GM23338 (cell line): ENCODE data around the gene SLC38A9. TPM values are rescaled to one million over a fixed set of nuclear protein-coding genes. Genes with fewer than 3 reads are reported as not detected.
"Not testable (repeated sequence)": the region's sequence is repeated elsewhere in the genome, so short reads cannot be mapped to it uniquely, and the experiment has no call there.

Experiments
- ATAC-seq: fragments of 200-7000 bp; cut with Tn5 transposase; 3 replicates; pipeline ENCODE4 v1.9.1; 2020
- DNase-seq: peaks from one replicate; pipeline ENCODE4 v3.0.0-alpha.2; 2015; ENCODE audit warnings: low spot score
- H2AFZ ChIP-seq: fragments of 200-600 bp; sonication (generic); 2 replicates; pipeline ENCODE4 v1.8.0; 2016; ENCODE audit warnings: antibody characterized with exemption, mild to moderate bottlenecking, moderate library complexity
- H3F3A ChIP-seq: fragments of 200-600 bp; sonication (generic); replicated peaks from 2 replicates; pipeline ENCODE4 v1.8.0; 2017; ENCODE audit warnings: antibody characterized with exemption, mixed run types, low read depth
- H3K27ac ChIP-seq: fragments of 200-600 bp; sonication (generic); 2 replicates; pipeline ENCODE4 v1.6.1; 2016; ENCODE audit warnings: low read depth
- H3K27me3 ChIP-seq: fragments of 200-600 bp; sonication (generic); 2 replicates; pipeline ENCODE4 v1.8.0; 2016; ENCODE audit warnings: mild to moderate bottlenecking, mixed run types, moderate library complexity; ENCODE audit not compliant: insufficient read depth
- H3K36me3 ChIP-seq: fragments of 200-600 bp; sonication (generic); 2 replicates; pipeline ENCODE4 v1.8.0; 2016; ENCODE audit warnings: mild to moderate bottlenecking; ENCODE audit not compliant: insufficient read depth
- H3K4me1 ChIP-seq: fragments of 200-600 bp; sonication (generic); 2 replicates; pipeline ENCODE4 v1.8.0; 2016; ENCODE audit warnings: mild to moderate bottlenecking, moderate library complexity; ENCODE audit not compliant: insufficient read depth
- H3K4me2 ChIP-seq: fragments of 200-600 bp; sonication (generic); 2 replicates; pipeline ENCODE4 v1.7.1; 2017; ENCODE audit warnings: mixed run types
- H3K4me3 ChIP-seq: fragments of 200-600 bp; sonication (generic); 2 replicates; pipeline ENCODE4 v1.6.1; 2016; ENCODE audit warnings: mixed run types
- H3K79me2 ChIP-seq: fragments of 200-600 bp; sonication (generic); replicated peaks from 2 replicates; pipeline ENCODE4 v1.8.0; 2017; ENCODE audit warnings: mild to moderate bottlenecking; ENCODE audit not compliant: insufficient read depth
- H3K9me2 ChIP-seq: fragments of 200-600 bp; sonication (generic); 2 replicates; pipeline ENCODE4 v1.8.0; 2017; ENCODE audit not compliant: insufficient read depth
- H4K20me1 ChIP-seq: fragments of 200-600 bp; sonication (generic); replicated peaks from 2 replicates; pipeline ENCODE4 v1.8.0; 2017; ENCODE audit warnings: mild to moderate bottlenecking; ENCODE audit not compliant: insufficient read depth
- H3K27ac Mint-ChIP-seq: 2 replicates; pipeline ENCODE4 v1.8.0; 2020; ENCODE audit warnings: inconsistent platforms, mild to moderate bottlenecking, moderate library complexity, mixed read lengths
- H3K27me3 Mint-ChIP-seq: 3 replicates; pipeline ENCODE4 v1.8.0; 2022; ENCODE audit warnings: low read depth, mild to moderate bottlenecking, moderate library complexity, mixed read lengths, inconsistent platforms; ENCODE audit not compliant: insufficient read depth, poor library complexity
- H3K36me3 Mint-ChIP-seq: 3 replicates; pipeline ENCODE4 v1.8.0; 2021; ENCODE audit warnings: low read depth, mild to moderate bottlenecking, inconsistent platforms, moderate library complexity, mixed read lengths
- H3K4me1 Mint-ChIP-seq: 3 replicates; pipeline ENCODE4 v1.8.0; 2020; ENCODE audit warnings: mild to moderate bottlenecking, inconsistent platforms, mixed read lengths
- H3K4me3 Mint-ChIP-seq: 3 replicates; pipeline ENCODE4 v1.8.0; 2021; ENCODE audit warnings: moderate library complexity, mild to moderate bottlenecking, inconsistent platforms, mixed read lengths
- H3K9me3 Mint-ChIP-seq: 3 replicates; pipeline ENCODE4 v1.8.0; 2020; ENCODE audit warnings: moderate library complexity, mild to moderate bottlenecking, inconsistent platforms, mixed read lengths
- EZH2 ChIP-seq: fragments of 200-600 bp; sonication (generic); IDR thresholded peaks from one replicate; pipeline ENCODE4 v1.8.0; 2017; ENCODE audit warnings: antibody characterized with exemption, mild to moderate bottlenecking, low read depth; ENCODE audit not compliant: unreplicated experiment
- JUNB ChIP-seq: IDR thresholded peaks from one replicate; pipeline ENCODE4 v1.6.1; 2016; ENCODE audit warnings: antibody characterized with exemption; ENCODE audit not compliant: unreplicated experiment
- NANOG ChIP-seq: IDR thresholded peaks from 2 replicates; pipeline ENCODE4 v1.6.1; 2016; ENCODE audit warnings: antibody characterized with exemption, borderline replicate concordance
- ZNF114 ChIP-seq: fragments of 250-450 bp; sonication (Bioruptor Pico); IDR thresholded peaks from 2 replicates; pipeline ENCODE4 v1.5.0; 2020; ENCODE audit warnings: mild to moderate bottlenecking, moderate library complexity
- ZNF331 ChIP-seq: fragments of 250-450 bp; sonication (Bioruptor Pico); IDR thresholded peaks from 2 replicates; pipeline ENCODE4 v1.5.0; 2020; ENCODE audit warnings: low read depth, mild to moderate bottlenecking, moderate library complexity
- polyA plus RNA-seq: library from polyadenylated mRNA; unstranded; fragments of >200 nt; fragmentation: Nextera tagmentation; extraction: Ambion mirVana; gene quantifications from 2 replicates; pipeline ENCODE4 v1.2.1, GENCODE V29; 2016
- total RNA-seq: library from RNA; depleted of rRNA; stranded (reverse); fragments of >200 nt; shearing (Covaris generic); gene quantifications from 2 replicates; pipeline ENCODE4 v1.2.3, GENCODE V29; 2014
- TF ChIP-seq, protein P1 (sequence below), 2 experiments: fragments of 200-600 bp in 1 of 2; sonication (generic) in 1 of 2; conservative IDR thresholded peaks; 2 replicates each; pipeline versions ENCODE4 v1.5.1 to v1.6.1; 2016 to 2017; ENCODE audit warnings: antibody characterized with exemption in 2 of 2, low read depth in 2 of 2, mild to moderate bottlenecking in 2 of 2, moderate library complexity in 1 of 2
- TF ChIP-seq, protein P2 (sequence below): IDR thresholded peaks from 2 replicates; pipeline ENCODE4 v1.6.1; 2016; ENCODE audit warnings: antibody characterized with exemption

SLC38A9 gene
- total and polyA plus RNA-seq, 2 experiments from 2014 or later: 30.8 to 64.8 TPM

- Mint-ChIP-seq H3K36me3 (no peaks in the 10 kb centered on the region), H3K4me1 (no peaks in the 10 kb centered on the region), H3K4me3 (no peak overlapping the region), H3K27ac (no peak overlapping the region), H3K9me3 (no peaks in the 10 kb centered on the region), H3K27me3 (peaks cover 1% of the 10 kb centered on the region)
- no peaks in the 10 kb centered on the region for H3K36me3 ChIP-seq
- H3K4me2 ChIP-seq: no peak overlapping the region
- no peaks in the 10 kb centered on the region for H3F3A ChIP-seq
- no peaks in the 10 kb centered on the region for H4K20me1 ChIP-seq
- no peak overlapping the region for H3K27ac ChIP-seq
- no peak overlapping the region for H2AFZ ChIP-seq
- H3K79me2 ChIP-seq: no peaks in the 10 kb centered on the region
- H3K4me3 ChIP-seq: no peak overlapping the region
- TF ChIP-seq EZH2: no peak
- DNase-seq: no peak
- no peak for ATAC-seq
- no peaks in the 10 kb centered on the region for H3K27me3 ChIP-seq
- H3K9me2 ChIP-seq: no peaks in the 10 kb centered on the region
- no peaks in the 10 kb centered on the region for H3K4me1 ChIP-seq
Observed at GRCh38 chr5:55731848-55732247, 19.7 kb upstream of the SLC38A9 start.

DNA sequence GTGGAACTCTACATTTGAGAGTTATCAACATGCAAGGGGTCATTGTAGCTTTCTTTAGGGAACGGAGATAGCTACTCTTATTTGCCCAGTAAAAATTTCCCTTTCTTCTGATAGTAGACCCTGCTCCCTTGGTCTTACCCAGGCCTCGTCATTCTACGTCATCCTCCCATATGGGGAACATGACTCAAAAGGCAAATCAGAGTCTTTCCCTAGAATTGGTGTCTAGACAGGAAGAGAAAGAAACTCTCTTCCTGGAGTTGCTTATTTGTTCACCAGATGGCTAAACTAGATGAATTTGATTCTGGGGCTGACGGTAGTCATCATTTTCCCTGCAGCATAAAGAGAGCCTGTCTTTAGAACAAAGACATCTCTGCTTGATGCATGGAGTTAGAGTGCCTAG, 12.2 kb upstream of the SLC38A9 start:
- DNase-seq: no peak
- Mint-ChIP-seq H3K27me3 (no peaks in the 10 kb centered on the region), H3K36me3 (peaks cover 2% of the 10 kb centered on the region; the same call in 2 of the 3 replicates), H3K27ac (no peak overlapping the region), H3K4me3 (no peak overlapping the region), H3K9me3 (peaks cover 2% of the 10 kb centered on the region), H3K4me1 (no peaks in the 10 kb centered on the region)
- Histone ChIP-seq H3K9me2 (no peaks in the 10 kb centered on the region), H3K79me2 (no peaks in the 10 kb centered on the region), H3K27me3 (no peaks in the 10 kb centered on the region), H2AFZ (no peak overlapping the region), H4K20me1 (no peaks in the 10 kb centered on the region), H3K4me1 (no peaks in the 10 kb centered on the region), H3F3A (no peaks in the 10 kb centered on the region), H3K36me3 (no peaks in the 10 kb centered on the region), H3K4me3 (no peak overlapping the region), H3K4me2 (no peak overlapping the region), H3K27ac (no peak overlapping the region)
- no peak for ATAC-seq
- no peak for TF ChIP-seq JUNB

GRCh38 chr5:55720188-55720703, 8.1 kb upstream of the SLC38A9 start:
- no peak overlapping the region for H3K27ac Mint-ChIP-seq
- H3K27me3 Mint-ChIP-seq: peaks cover 3% of the 10 kb centered on the region
- H3K9me3 Mint-ChIP-seq: peaks cover 26% of the 10 kb centered on the region

GRCh38 chr5:55719026-55719425, 6.9 kb upstream of the SLC38A9 start:
- not testable (repeated sequence) for H3K4me3 ChIP-seq, H3K27ac Mint-ChIP-seq, H3K27ac ChIP-seq, H3K4me2 ChIP-seq, H3K4me1 Mint-ChIP-seq, ATAC-seq, H3F3A ChIP-seq, H4K20me1 ChIP-seq, H3K36me3 ChIP-seq, H3K4me1 ChIP-seq, H3K4me3 Mint-ChIP-seq, H2AFZ ChIP-seq, H3K27me3 Mint-ChIP-seq, H3K79me2 ChIP-seq, H3K9me2 ChIP-seq, H3K27me3 ChIP-seq, DNase-seq
- Mint-ChIP-seq H3K36me3 (peaks cover 23% of the 10 kb centered on the region), H3K9me3 (peaks cover 26% of the 10 kb centered on the region)

More at GRCh38 chr5:55720188-55720703, 8.1 kb upstream of the SLC38A9 start:
- Histone ChIP-seq H4K20me1 (no peaks in the 10 kb centered on the region), H3K4me2 (no peak overlapping the region), H3F3A (no peaks in the 10 kb centered on the region), H3K79me2 (no peaks in the 10 kb centered on the region), H3K9me2 (no peaks in the 10 kb centered on the region), H3K27me3 (no peaks in the 10 kb centered on the region), H3K27ac (no peak overlapping the region), H3K36me3 (no peaks in the 10 kb centered on the region), H3K4me3 (no peak overlapping the region), H3K4me1 (no peaks in the 10 kb centered on the region), H2AFZ (no peak overlapping the region)
- peaks cover 23% of the 10 kb centered on the region for H3K36me3 Mint-ChIP-seq
- no peak for ATAC-seq
- H3K4me3 Mint-ChIP-seq: no peak overlapping the region
- DNase-seq: no peak
- H3K4me1 Mint-ChIP-seq: no peaks in the 10 kb centered on the region
- TF ChIP-seq JUNB (no peak), ZNF114 (no peak), NANOG (no peak), ZNF331 (CRISPR knock-in tag) (no peak)
- TF ChIP-seq, protein P1, sequence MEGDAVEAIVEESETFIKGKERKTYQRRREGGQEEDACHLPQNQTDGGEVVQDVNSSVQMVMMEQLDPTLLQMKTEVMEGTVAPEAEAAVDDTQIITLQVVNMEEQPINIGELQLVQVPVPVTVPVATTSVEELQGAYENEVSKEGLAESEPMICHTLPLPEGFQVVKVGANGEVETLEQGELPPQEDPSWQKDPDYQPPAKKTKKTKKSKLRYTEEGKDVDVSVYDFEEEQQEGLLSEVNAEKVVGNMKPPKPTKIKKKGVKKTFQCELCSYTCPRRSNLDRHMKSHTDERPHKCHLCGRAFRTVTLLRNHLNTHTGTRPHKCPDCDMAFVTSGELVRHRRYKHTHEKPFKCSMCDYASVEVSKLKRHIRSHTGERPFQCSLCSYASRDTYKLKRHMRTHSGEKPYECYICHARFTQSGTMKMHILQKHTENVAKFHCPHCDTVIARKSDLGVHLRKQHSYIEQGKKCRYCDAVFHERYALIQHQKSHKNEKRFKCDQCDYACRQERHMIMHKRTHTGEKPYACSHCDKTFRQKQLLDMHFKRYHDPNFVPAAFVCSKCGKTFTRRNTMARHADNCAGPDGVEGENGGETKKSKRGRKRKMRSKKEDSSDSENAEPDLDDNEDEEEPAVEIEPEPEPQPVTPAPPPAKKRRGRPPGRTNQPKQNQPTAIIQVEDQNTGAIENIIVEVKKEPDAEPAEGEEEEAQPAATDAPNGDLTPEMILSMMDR (conservative IDR thresholded peaks at IDR 0.05; ENCODE audit: low read depth in 2 of 2): no peak
- TF ChIP-seq, protein P2, sequence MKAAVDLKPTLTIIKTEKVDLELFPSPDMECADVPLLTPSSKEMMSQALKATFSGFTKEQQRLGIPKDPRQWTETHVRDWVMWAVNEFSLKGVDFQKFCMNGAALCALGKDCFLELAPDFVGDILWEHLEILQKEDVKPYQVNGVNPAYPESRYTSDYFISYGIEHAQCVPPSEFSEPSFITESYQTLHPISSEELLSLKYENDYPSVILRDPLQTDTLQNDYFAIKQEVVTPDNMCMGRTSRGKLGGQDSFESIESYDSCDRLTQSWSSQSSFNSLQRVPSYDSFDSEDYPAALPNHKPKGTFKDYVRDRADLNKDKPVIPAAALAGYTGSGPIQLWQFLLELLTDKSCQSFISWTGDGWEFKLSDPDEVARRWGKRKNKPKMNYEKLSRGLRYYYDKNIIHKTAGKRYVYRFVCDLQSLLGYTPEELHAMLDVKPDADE: no peak
